Measurements from ENCODE around the gene CNTROB.

- TF ChIP-seq GATA3 (IDR thresholded peaks at IDR 0.05; ENCODE audit: low read depth, low read length): no peak
- TF ChIP-seq GATA2 (IDR thresholded peaks at IDR 0.05; ENCODE audit: low read depth, low read length): no peak
Observed at GRCh38 chr17:7897773-7898172, 34.2 kb upstream of the CNTROB start.

Data from SH-SY5Y (cell line).